RWPE1 (cell line): Measurements from ENCODE around the gene YOD1.

Experiments
- CTCF ChIA-PET: fragments of 350-600 bp; sonication (Branson Sonifier 250); formaldehyde crosslinking; extraction: SDS; loops from one replicate; lab custom pipeline; 2021; lab: Yijun Ruan, JAX
- POLR2A ChIA-PET: fragments of 400-600 bp; formaldehyde crosslinking; extraction: SDS; loops from one replicate; lab custom pipeline; 2020; ENCODE audit warnings: antibody characterized with exemption; ENCODE audit not compliant: low non-redundant PET; lab: Yijun Ruan, JAX
- DNase-seq: peaks from one replicate; pipeline ENCODE4 v3.0.0; 2012; ENCODE audit warnings: low spot score
- H3K27ac ChIP-seq: fragments of 450-650 bp; 2 replicates; pipeline ENCODE4 v1.5.1; 2017
- TF ChIP-seq, protein P1 (sequence below): fragments of 450-650 bp; conservative IDR thresholded peaks from 2 replicates; pipeline ENCODE4 v1.5.1; 2017; ENCODE audit warnings: low read depth, mild to moderate bottlenecking

YOD1 gene

DNA sequence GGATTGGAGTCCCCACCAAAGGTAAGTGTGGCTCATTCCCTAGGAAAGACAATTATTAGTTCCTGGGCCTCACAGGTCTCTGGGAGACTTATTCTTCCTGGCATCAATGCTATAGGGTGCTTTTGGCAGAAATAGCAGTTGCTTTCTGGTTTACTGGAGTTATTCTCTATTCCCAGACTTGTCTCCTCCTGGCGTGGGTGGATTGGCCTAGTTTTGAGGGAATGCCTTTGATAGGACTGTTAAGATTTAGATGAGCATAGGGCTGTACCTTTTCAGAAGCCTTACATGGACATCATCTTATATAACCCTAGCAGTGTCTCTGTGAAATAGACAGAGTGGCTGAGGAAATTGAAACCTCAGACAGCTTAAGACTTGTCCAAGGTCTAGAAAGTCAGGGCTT, 11.1 kb upstream of the YOD1 start:
- ChIA-PET CTCF (interaction anchor here (0.6 kb wide), 1 partner anchor 9 kb away, joined by 5 read pairs; the partner anchor contains the start of gene PFKFB2), POLR2A (no interaction called here)
- TF ChIP-seq, protein P1, sequence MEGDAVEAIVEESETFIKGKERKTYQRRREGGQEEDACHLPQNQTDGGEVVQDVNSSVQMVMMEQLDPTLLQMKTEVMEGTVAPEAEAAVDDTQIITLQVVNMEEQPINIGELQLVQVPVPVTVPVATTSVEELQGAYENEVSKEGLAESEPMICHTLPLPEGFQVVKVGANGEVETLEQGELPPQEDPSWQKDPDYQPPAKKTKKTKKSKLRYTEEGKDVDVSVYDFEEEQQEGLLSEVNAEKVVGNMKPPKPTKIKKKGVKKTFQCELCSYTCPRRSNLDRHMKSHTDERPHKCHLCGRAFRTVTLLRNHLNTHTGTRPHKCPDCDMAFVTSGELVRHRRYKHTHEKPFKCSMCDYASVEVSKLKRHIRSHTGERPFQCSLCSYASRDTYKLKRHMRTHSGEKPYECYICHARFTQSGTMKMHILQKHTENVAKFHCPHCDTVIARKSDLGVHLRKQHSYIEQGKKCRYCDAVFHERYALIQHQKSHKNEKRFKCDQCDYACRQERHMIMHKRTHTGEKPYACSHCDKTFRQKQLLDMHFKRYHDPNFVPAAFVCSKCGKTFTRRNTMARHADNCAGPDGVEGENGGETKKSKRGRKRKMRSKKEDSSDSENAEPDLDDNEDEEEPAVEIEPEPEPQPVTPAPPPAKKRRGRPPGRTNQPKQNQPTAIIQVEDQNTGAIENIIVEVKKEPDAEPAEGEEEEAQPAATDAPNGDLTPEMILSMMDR = no peak
- no peak for DNase-seq
- no peak overlapping the region for H3K27ac ChIP-seq

DNA sequence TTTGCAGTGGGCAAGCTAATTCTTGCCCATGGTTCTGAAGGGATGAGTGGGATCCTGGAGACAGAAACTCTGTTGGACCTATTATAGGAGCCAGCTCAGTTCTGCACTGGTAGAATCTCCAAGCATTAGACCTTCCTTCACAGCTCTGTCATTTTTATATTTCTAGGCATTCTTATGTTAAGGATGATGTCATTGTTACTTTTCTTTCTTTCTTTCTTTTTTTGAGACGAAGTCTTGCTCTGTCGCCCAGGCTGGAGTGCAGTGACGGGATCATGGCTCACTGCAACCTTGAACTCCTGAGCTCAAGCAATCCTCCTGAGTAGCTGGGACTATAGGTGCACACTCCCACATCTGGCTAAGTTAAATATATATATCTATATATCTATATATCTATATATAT, 9.6 kb upstream of the YOD1 start:
- CTCF ChIA-PET = interaction anchor here (1.0 kb wide), 1 partner anchor 13 kb away, joined by 3 read pairs; no protein-coding TSS in a partner anchor
- POLR2A ChIA-PET = no interaction called here
- TF ChIP-seq, protein P1 = no peak
- no peak for DNase-seq
- H3K27ac ChIP-seq = no peak overlapping the region

DNA sequence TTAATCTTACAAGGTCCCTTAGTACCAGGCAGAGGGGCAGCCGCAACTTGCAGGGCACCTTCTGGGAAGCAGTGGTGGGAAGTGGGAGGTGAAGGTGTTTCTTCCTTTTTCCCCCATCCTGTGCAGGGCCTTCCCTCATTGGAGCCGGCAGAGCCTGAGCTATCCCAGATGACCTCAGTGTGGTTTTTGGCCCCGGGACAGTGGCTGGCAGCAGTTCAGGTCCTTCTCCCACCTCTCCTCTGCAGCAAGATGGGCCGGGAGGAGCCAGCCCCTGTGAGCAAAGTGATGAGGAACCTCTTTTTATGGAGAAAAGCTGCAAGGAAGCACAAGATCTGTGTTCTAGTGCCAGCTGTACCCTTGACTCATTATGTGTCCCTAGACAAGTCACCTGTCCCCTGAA, 8.9 kb upstream of the YOD1 start:
- CTCF ChIA-PET = interaction anchor here (1.0 kb wide), 1 partner anchor 14 kb away, joined by 3 read pairs; no protein-coding TSS in a partner anchor
- TF ChIP-seq, protein P1 = no peak
- no peak for DNase-seq
- POLR2A ChIA-PET = no interaction called here
- peak overlapping the region; percentile 32; the same call in 1 of the 2 replicates for H3K27ac ChIP-seq

DNA sequence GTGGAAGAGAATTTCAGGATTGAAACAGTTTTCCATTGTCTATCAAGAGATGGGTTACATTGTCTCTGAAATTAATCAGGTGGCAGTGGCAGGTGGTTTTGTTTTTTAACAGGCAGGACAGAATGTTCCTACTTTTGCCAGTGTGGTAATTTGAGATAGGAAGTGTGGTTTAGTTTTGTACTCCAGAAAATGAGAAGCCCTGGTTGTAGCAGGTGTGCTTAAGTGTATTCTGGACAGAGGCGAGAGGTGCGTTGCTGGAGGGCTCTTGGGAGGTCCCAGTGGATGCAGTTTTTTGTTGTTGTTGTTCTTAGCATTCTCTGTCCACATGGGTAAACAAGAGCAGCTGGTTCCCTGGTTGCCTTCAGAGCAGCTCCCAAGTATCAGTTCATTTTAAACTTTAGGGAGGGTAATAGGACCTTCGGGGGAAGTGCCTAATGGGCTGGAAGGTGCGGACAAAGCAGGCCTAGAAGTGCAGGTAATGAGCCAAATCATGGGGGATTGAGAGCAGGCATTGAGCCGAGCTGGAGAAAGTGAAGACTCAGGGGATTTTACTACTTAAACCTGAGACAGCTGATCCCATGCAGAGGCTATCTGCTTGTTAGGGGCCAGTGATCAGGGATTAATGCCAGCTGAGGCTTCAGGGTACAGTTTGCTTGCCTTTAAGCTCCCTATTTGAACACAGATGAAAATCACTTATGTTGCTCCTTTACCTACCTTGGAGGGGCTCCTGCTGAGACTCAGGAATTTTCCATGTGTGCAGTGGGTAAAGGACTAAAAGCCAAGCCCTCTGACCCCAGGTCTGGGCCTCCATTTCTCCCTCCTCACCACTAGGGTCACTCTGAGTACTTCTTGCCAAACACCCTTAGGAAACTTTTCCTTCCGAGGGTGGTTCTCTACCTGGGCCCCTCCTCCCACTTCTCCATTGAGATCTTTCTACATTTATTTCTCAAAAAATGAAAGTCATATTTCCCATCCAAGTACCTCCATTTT, 8.2 kb upstream of the YOD1 start:
- ChIA-PET POLR2A (no interaction called here), CTCF (interaction anchor here (0.6 to 1.0 kb wide), 2 partner anchors 15 to 1143 kb away, joined by 3 read pairs; no protein-coding TSS in a partner anchor)
- TF ChIP-seq, protein P1 = no peak
- H3K27ac ChIP-seq = no peak overlapping the region
- DNase-seq = no peak

DNA sequence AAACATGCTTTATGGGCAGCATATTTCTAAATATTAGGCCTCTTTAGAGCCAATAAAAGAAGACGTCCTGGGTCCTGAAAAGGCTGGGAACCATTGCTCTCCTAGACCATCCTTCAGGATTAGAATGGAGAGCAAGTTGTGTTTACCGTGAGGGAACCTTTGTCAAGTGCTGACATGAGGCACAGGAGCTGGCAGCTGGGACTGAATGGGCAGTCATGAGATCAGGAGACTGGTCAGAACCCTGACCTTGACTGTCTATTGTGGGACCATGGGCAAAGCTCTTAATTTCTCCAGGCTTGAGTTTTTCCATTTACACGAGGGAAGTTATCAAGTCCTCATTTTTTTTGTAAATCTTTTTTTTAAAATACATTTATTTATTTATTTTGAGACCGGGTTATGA, 7.2 kb upstream of the YOD1 start:
- CTCF ChIA-PET = interaction anchor here (0.7 kb wide), 1 partner anchor 20 kb away, joined by 3 read pairs; no protein-coding TSS in a partner anchor
- POLR2A ChIA-PET = no interaction called here
- TF ChIP-seq, protein P1 = no peak
- no peak overlapping the region for H3K27ac ChIP-seq
- DNase-seq = no peak

DNA sequence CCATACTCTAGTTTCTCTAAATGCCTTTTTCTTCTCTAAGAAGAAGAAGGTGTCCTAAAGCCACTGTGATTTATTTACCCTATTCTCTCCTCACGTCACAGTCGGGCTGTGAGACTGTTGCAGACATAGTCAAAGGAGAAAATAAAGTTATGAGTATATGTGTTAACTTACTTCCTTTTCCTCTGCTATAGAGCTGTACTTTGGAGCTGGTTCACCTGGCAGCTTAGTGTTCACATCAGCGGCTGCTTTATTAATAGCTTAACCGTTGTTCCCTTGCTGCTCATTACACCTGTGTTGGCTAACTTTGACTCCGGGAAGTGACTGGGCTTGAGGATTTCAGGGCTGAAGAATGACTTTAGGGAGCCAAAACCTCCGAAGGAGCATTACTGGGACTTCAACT, 5.7 kb upstream of the YOD1 start:
- CTCF ChIA-PET = no interaction called here
- no peak for DNase-seq
- TF ChIP-seq, protein P1 = no peak
- POLR2A ChIA-PET = no interaction called here
- no peak overlapping the region for H3K27ac ChIP-seq
